HepG2 (cell line): Measurements from ENCODE around the gene ESR1. TPM values are rescaled to one million over a fixed set of nuclear protein-coding genes. Genes with fewer than 3 reads are reported as not detected.

Experiments used
- ATAC-seq: fragments of 200-7000 bp; cut with Tn5 transposase; 3 replicates; pipeline ENCODE4 v1.9.1; 2020; ENCODE audit warnings: mild to moderate bottlenecking, moderate library complexity
- BruUV-seq: library from RNA; stranded (reverse); fragments of 400-500 nt; replicated peaks from 2 replicates; lab custom pipeline; 2021; lab: Mats Ljungman, UMichigan
- CTCF ChIA-PET: fragments of 300-600 bp; formaldehyde crosslinking; extraction: SDS; loops from one replicate; lab custom pipeline; 2021; ENCODE audit warnings: low total read pairs, inconsistent platforms, low intra/inter-chr PET ratio; lab: Yijun Ruan, JAX
- POLR2A ChIA-PET: fragments of 350-600 bp; sonication (Branson Sonifier 250); formaldehyde crosslinking; loops from one replicate; lab custom pipeline; 2020; ENCODE audit warnings: antibody characterized with exemption, inconsistent platforms; lab: Yijun Ruan, JAX
- DNase-seq: peaks from one replicate; pipeline ENCODE4 v3.0.0-alpha.2; 2015; ENCODE audit warnings: low spot score
- FAIRE-seq: peaks from 3 replicates; lab custom pipeline; 2011; peaks lifted over from hg19 to GRCh38; lab: Jason Lieb, UNC
- H2AFZ ChIP-seq: one replicate; pipeline ENCODE4 v1.6.1; 2011; ENCODE audit warnings: low read length, inconsistent platforms
- H3K27ac ChIP-seq: fragments of 300-600 bp; 3 replicates; pipeline ENCODE4 v1.8.0; 2011; ENCODE audit warnings: mixed run types, mild to moderate bottlenecking, mixed read lengths, low read length, inconsistent platforms; ENCODE audit not compliant: insufficient read depth; ENCODE audit errors: extremely low read length
- H3K27me3 ChIP-seq, 2 experiments: fragments of 200-600 bp in 1 of 2; 2 replicates in 1 of 2; 3 replicates in 1 of 2; pipeline versions ENCODE4 v1.6.0 to v1.8.0; 2011; ENCODE audit warnings: low read length in 2 of 2, mild to moderate bottlenecking in 2 of 2, moderate library complexity in 2 of 2, inconsistent platforms in 1 of 2; ENCODE audit not compliant: insufficient read depth in 2 of 2, control insufficient read depth in 1 of 2
- H3K36me3 ChIP-seq, 2 experiments: fragments of 200-600 bp in 1 of 2; replicated peaks in 1 of 2; 2 replicates in 1 of 2; 3 replicates in 1 of 2; pipeline versions ENCODE4 v1.5.1 to v1.8.0; 2011; ENCODE audit warnings: low read length in 2 of 2, inconsistent platforms in 1 of 2; ENCODE audit not compliant: insufficient read depth in 2 of 2, control insufficient read depth in 1 of 2
- H3K4me1 ChIP-seq: 2 replicates; pipeline ENCODE4 v1.5.1; 2012; ENCODE audit warnings: low read length, inconsistent platforms; ENCODE audit not compliant: insufficient read depth
- H3K4me2 ChIP-seq: 2 replicates; pipeline ENCODE4 v1.6.0; 2011; ENCODE audit warnings: low read depth, low read length, inconsistent platforms
- H3K4me3 ChIP-seq, 3 experiments: fragments of 200-600 bp in 1 of 3; sonication (generic), shearing (Covaris generic) in 1 of 3; replicated peaks in 1 of 3; 2 replicates each; pipeline ENCODE4 v1.5.1; 2011 to 2016; ENCODE audit warnings: low read length in 3 of 3, inconsistent platforms in 2 of 3, low read depth in 2 of 3, mild to moderate bottlenecking in 2 of 3, control low read depth in 1 of 3, mixed read lengths in 1 of 3; ENCODE audit not compliant: insufficient read depth in 1 of 3
- H3K79me2 ChIP-seq: one replicate; pipeline ENCODE4 v1.6.1; 2011; ENCODE audit warnings: low read length, inconsistent platforms; ENCODE audit not compliant: insufficient read depth
- H3K9ac ChIP-seq: 2 replicates; pipeline ENCODE4 v1.6.0; 2011; ENCODE audit warnings: mild to moderate bottlenecking, low read depth, low read length, inconsistent platforms; ENCODE audit not compliant: insufficient read depth
- H3K9me3 ChIP-seq: 2 replicates; pipeline ENCODE4 v1.5.1; 2012; ENCODE audit warnings: mild to moderate bottlenecking, low read length
- H4K20me1 ChIP-seq: 2 replicates; pipeline ENCODE4 v1.6.0; 2011; ENCODE audit warnings: inconsistent platforms, mild to moderate bottlenecking, low read length, moderate library complexity; ENCODE audit not compliant: insufficient read depth
- CHD2 ChIP-seq: IDR thresholded peaks from 2 replicates; pipeline ENCODE4 v1.6.1; 2011; ENCODE audit warnings: low read depth, low read length, improper control_type of control experiment
- EP300 ChIP-seq, 3 experiments: sonication (generic) in 1 of 3; formaldehyde crosslinking in 1 of 3; IDR thresholded peaks; 2 replicates each; pipeline versions ENCODE4 v1.5.1 to v1.6.1; 2011 to 2020; ENCODE audit warnings: low read depth in 2 of 3, low read length in 2 of 3, borderline replicate concordance in 1 of 3, improper control_type of control experiment in 1 of 3, mild to moderate bottlenecking in 1 of 3, missing genetic modification reagents in 1 of 3, moderate library complexity in 1 of 3
- GATAD2A ChIP-seq: IDR thresholded peaks from 2 replicates; pipeline ENCODE4 v1.6.1; 2016
- KAT8 ChIP-seq: IDR thresholded peaks from 2 replicates; pipeline ENCODE4 v1.6.1; 2016; ENCODE audit warnings: missing genetic modification reagents, missing compliant biosample characterization
- KLF13 ChIP-seq: sonication (generic); formaldehyde crosslinking; IDR thresholded peaks from 2 replicates; pipeline ENCODE4 v1.4.0; 2020; ENCODE audit warnings: mild to moderate bottlenecking, missing genetic modification reagents
- MAZ ChIP-seq, 2 experiments: sonication (generic) in 1 of 2; formaldehyde crosslinking in 1 of 2; IDR thresholded peaks; 2 replicates each; pipeline versions ENCODE4 v1.5.0 to v1.6.1; 2012 to 2020; ENCODE audit warnings: low read depth in 2 of 2, mild to moderate bottlenecking in 2 of 2, borderline replicate concordance in 1 of 2, improper control_type of control experiment in 1 of 2, low read length in 1 of 2, missing genetic modification reagents in 1 of 2, moderate library complexity in 1 of 2
- NBN ChIP-seq: fragments of 450-650 bp; conservative IDR thresholded peaks from 2 replicates; pipeline ENCODE4 v1.6.1; 2017
- NCOR1 ChIP-seq: fragments of 200-600 bp; sonication (generic); IDR thresholded peaks from 2 replicates; pipeline ENCODE4 v1.7.0; 2017; ENCODE audit warnings: antibody characterized with exemption, low read length, borderline replicate concordance
- PBX3 ChIP-seq: sonication (generic); formaldehyde crosslinking; IDR thresholded peaks from 2 replicates; pipeline ENCODE4 v1.8.1; 2023; ENCODE audit warnings: missing genetic modification reagents, inconsistent platforms, borderline replicate concordance
- SALL1 ChIP-seq: sonication (generic); formaldehyde crosslinking; IDR thresholded peaks from 2 replicates; pipeline ENCODE4 v1.8.0; 2022; ENCODE audit warnings: mild to moderate bottlenecking, missing genetic modification reagents
- TCF7 ChIP-seq: sonication (generic); IDR thresholded peaks from 2 replicates; pipeline ENCODE4 v1.6.1; 2016; ENCODE audit warnings: antibody characterized with exemption, low read depth
- TRAFD1 ChIP-seq: sonication (generic); formaldehyde crosslinking; IDR thresholded peaks from 2 replicates; pipeline ENCODE4 v1.5.1; 2020; ENCODE audit warnings: missing genetic modification reagents, mild to moderate bottlenecking, borderline replicate concordance
- ZEB1 ChIP-seq: IDR thresholded peaks from 2 replicates; pipeline ENCODE4 v1.6.1; 2012; ENCODE audit warnings: mild to moderate bottlenecking, low read depth, inconsistent platforms; ENCODE audit not compliant: insufficient replicate concordance
- ZGPAT ChIP-seq: IDR thresholded peaks from 2 replicates; pipeline ENCODE4 v1.6.1; 2016; ENCODE audit warnings: mild to moderate bottlenecking
- ZIK1 ChIP-seq: sonication (generic); formaldehyde crosslinking; IDR thresholded peaks from 2 replicates; pipeline ENCODE4 v1.5.0; 2020; ENCODE audit warnings: mild to moderate bottlenecking, low read depth, missing genetic modification reagents, borderline replicate concordance
- ZMAT3 ChIP-seq: sonication (generic); formaldehyde crosslinking; conservative IDR thresholded peaks from 2 replicates; pipeline ENCODE4 v1.7.0; 2021; ENCODE audit warnings: missing genetic modification reagents
- ZNF225 ChIP-seq: sonication (generic); formaldehyde crosslinking; IDR thresholded peaks from 2 replicates; pipeline ENCODE4 v1.4.0; 2020; ENCODE audit warnings: mild to moderate bottlenecking, missing genetic modification reagents
- ZNF350 ChIP-seq: sonication (generic); formaldehyde crosslinking; IDR thresholded peaks from 2 replicates; pipeline ENCODE4 v1.4.0; 2020; ENCODE audit warnings: mild to moderate bottlenecking, low read depth, missing genetic modification reagents, borderline replicate concordance
- ZNF451 ChIP-seq: sonication (generic); formaldehyde crosslinking; IDR thresholded peaks from 2 replicates; pipeline ENCODE4 v1.5.0; 2020; ENCODE audit warnings: mild to moderate bottlenecking, missing genetic modification reagents
- WGBS: methylation state at CpG from one replicate; pipeline ENCODE4 v1.1.6; 2017; ENCODE audit warnings: low lambda C conversion rate; 5-methylcytosine and 5-hydroxymethylcytosine counted together
- in situ Hi-C: cut with HindIII; loops from 2 replicates; pipeline ENCODE4 v1.10.0; 2017; ENCODE audit warnings: low pct_unique_long_range_greater_than_20kb; ENCODE audit not compliant: extremely low pct_ligation_motif_present
- intact Hi-C: fragments of 100-400 bp; cut with micrococcal nuclease; formaldehyde crosslinking; loops from one replicate; pipeline ENCODE4 v1.10.0; 2022; ENCODE audit not compliant: unreplicated experiment
- polyA plus RNA-seq, 8 experiments: library from polyadenylated mRNA; depleted of rRNA in 3 of 8; stranded (reverse) in 7 of 8; unstranded in 1 of 8; fragments of >200 nt; fragmentation: Illumina TruSeq in 4 of 8; extraction: Trizol in 4 of 8; gene quantifications; 2 replicates each; pipeline versions ENCODE4 v1.2.1 to v1.2.3, GENCODE V29; 2011 to 2016; ENCODE audit warnings: low read depth in 4 of 8, missing spikeins in 1 of 8, mixed read lengths in 1 of 8; ENCODE audit not compliant: insufficient read depth in 1 of 8
- total RNA-seq, 5 experiments: library from RNA; depleted of rRNA; stranded (reverse); fragments of >200 nt; fragmentation: Illumina TruSeq; extraction: Trizol; gene quantifications; 2 replicates each; pipeline ENCODE4 v1.2.3, GENCODE V29; 2016; ENCODE audit warnings: low read depth in 1 of 5

ESR1 gene
- total and polyA plus RNA-seq, 2 of the 13 experiments (the other 11 are each of a cell fraction or from before 2014, with no cell fraction given), result not detected

GRCh38 chr6:152135755-152136448 is 328.4 kb downstream of the ESR1 start:
- BruUV-seq, result no TSS peak
- FAIRE-seq (no peak), ATAC-seq (peak; percentile 93), DNase-seq (peak; percentile 92)
- POLR2A ChIA-PET, result interaction anchor here (1.4 to 1.5 kb wide), 2 partner anchors 35 to 166 kb away, joined by 3 to 5 read pairs; no protein-coding TSS in a partner anchor
- in situ Hi-C loops, result no loop called here
- no peak overlapping the region for H3K4me3 ChIP-seq
- WGBS, result 24% methylated on average over 8 of the region's 8 CpGs
- H3K36me3 ChIP-seq, result no peaks in the 10 kb centered on the region
- no peaks in the 10 kb centered on the region for H4K20me1 ChIP-seq
- peaks cover 19% of the 10 kb centered on the region for H3K4me1 ChIP-seq
- no peaks in the 10 kb centered on the region for H3K27me3 ChIP-seq
- CTCF ChIA-PET, result no interaction called here
- intact Hi-C loops, result loop anchor here (1.0 to 5.0 kb wide), 2 partner anchors 35 to 131 kb away; no protein-coding TSS in a partner anchor
- H3K9me3 ChIP-seq, result no peaks in the 10 kb centered on the region
- H3K9ac ChIP-seq, result peak overlapping the region; percentile 25; the same call in 1 of the 2 replicates
- H3K79me2 ChIP-seq, result no peaks in the 10 kb centered on the region
- H2AFZ ChIP-seq, result no peak overlapping the region
- H3K4me2 ChIP-seq, result peak overlapping the region; percentile 29; the same call in 1 of the 2 replicates
- H3K27ac ChIP-seq, result peak overlapping the region; percentile 25
- TF ChIP-seq ZIK1 (no peak), EP300 (IDR thresholded peaks at IDR 0.05; ENCODE audit: low read depth in 2 of 2, low read length in 2 of 2) (peak; percentile 59 to 92; a peak in 3 of 4 replicates), EP300 (CRISPR knock-in tag; IDR thresholded peaks at IDR 0.05; ENCODE audit: borderline replicate concordance) (peak; percentile 73; the same call in 1 of the 2 replicates), NBN (no peak), SALL1 (CRISPR knock-in tag) (peak; percentile 34; the same call in 1 of the 2 replicates), TCF7 (peak; percentile 97), TRAFD1 (0 out of 2 replicates have a peak, but pooled peaks have one; percentile 55), ZNF350 (CRISPR knock-in tag) (no peak), ZNF225 (CRISPR knock-in tag) (no peak), ZNF451 (CRISPR knock-in tag) (no peak), KAT8 (CRISPR knock-in tag) (peak; percentile 70), PBX3 (CRISPR knock-in tag) (no peak), GATAD2A (CRISPR knock-in tag) (peak; percentile 97), CHD2 (no peak), NCOR1 (peak; percentile 82; the same call in 1 of the 2 replicates), ZEB1 (no peak), ZMAT3 (CRISPR knock-in tag) (peak; percentile 61; the same call in 1 of the 2 replicates), KLF13 (no peak), MAZ (IDR thresholded peaks at IDR 0.05; ENCODE audit: borderline replicate concordance, low read depth, low read length) (no peak), MAZ (CRISPR knock-in tag; IDR thresholded peaks at IDR 0.05; ENCODE audit: low read depth) (0 out of 2 replicates have a peak, but pooled peaks have one; percentile 30), ZGPAT (peak; percentile 93)
